ENCODE measurements around the gene SLIT1.

DNA sequence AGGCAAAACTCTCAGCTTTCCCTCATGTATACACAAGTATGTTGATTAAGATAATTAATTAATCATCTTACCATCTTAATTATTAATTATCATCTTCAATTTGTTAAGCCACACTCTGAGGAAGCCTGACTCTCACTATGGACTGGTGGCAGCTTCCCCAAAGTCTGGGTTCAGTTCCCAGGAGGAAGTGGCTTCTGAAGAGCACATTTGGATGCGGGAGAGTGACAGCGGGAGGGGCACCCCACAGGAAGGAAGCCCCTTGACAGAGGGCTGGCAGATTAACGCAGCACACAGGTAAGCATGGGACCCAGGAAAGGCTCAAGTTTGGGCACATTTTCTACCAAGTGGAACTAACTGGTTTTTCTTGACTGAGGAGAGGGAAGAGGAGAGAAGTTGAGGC, 13.4 kb upstream of the SLIT1 start:
- no peak for TF ChIP-seq POLR2A (IDR thresholded peaks at IDR 0.05)
- TF ChIP-seq CTCF (IDR thresholded peaks at IDR 0.05): no peak
- no peak for TF ChIP-seq EP300 (IDR thresholded peaks at IDR 0.05)
- TF ChIP-seq POLR2AphosphoS5 (IDR thresholded peaks at IDR 0.05): no peak
